Panc1 (cell line): ENCODE measurements around the gene SLFN5. TPM values are rescaled to one million over a fixed set of nuclear protein-coding genes. Genes with fewer than 3 reads are reported as not detected.

Experiments
- ATAC-seq: fragments of 200-7000 bp; cut with Tn5 transposase; 2 replicates; pipeline ENCODE4 v1.9.1; 2020; ENCODE audit warnings: mild to moderate bottlenecking, moderate library complexity
- BruUV-seq: library from RNA; stranded (reverse); fragments of 400-500 nt; replicated peaks from 2 replicates; lab custom pipeline; 2021; lab: Mats Ljungman, UMichigan
- CTCF ChIA-PET: fragments of 300-600 bp; sonication (Branson Sonifier 250); formaldehyde crosslinking; loops from one replicate; lab custom pipeline; 2022; ENCODE audit warnings: antibody characterized with exemption; lab: Charles Lee
- POLR2A ChIA-PET: fragments of 300-600 bp; sonication (Branson Sonifier 250); formaldehyde crosslinking; loops from one replicate; lab custom pipeline; 2022; ENCODE audit warnings: antibody characterized with exemption; lab: Charles Lee
- DNase-seq: peaks from one replicate; pipeline ENCODE4 v3.0.0-alpha.2; 2010; ENCODE audit warnings: low read depth, low spot score
- H3K27ac ChIP-seq: 2 replicates; pipeline ENCODE4 v1.5.1; 2011; ENCODE audit warnings: mild to moderate bottlenecking, low read length, inconsistent platforms
- H3K27me3 ChIP-seq: fragments of 200-500 bp; sonication (Bioruptor generic); 2 replicates; pipeline ENCODE4 v1.6.0; 2014; ENCODE audit warnings: low read length, inconsistent platforms; ENCODE audit not compliant: control insufficient read depth, insufficient read depth
- H3K36me3 ChIP-seq: fragments of 200-500 bp; sonication (Bioruptor generic); 2 replicates; pipeline ENCODE4 v1.5.1; 2014; ENCODE audit warnings: inconsistent platforms, mild to moderate bottlenecking, low read length, moderate library complexity; ENCODE audit not compliant: control insufficient read depth, insufficient read depth
- H3K4me1 ChIP-seq: 2 replicates; pipeline ENCODE4 v1.5.1; 2011; ENCODE audit warnings: inconsistent platforms, mild to moderate bottlenecking, low read length, moderate library complexity; ENCODE audit not compliant: control insufficient read depth, insufficient read depth
- H3K4me3 ChIP-seq, 2 experiments: 2 replicates each; pipeline ENCODE4 v1.5.1; 2011 to 2012; ENCODE audit warnings: low read depth in 2 of 2, low read length in 2 of 2, mild to moderate bottlenecking in 2 of 2, inconsistent platforms in 1 of 2, moderate library complexity in 1 of 2
- H3K9me3 ChIP-seq: fragments of 200-500 bp; sonication (Bioruptor generic); 2 replicates; pipeline ENCODE4 v1.5.1; 2014; ENCODE audit warnings: low read depth, mild to moderate bottlenecking, inconsistent platforms, low read length, moderate library complexity; ENCODE audit not compliant: control insufficient read depth, insufficient read depth
- POLR2AphosphoS5 ChIP-seq: IDR thresholded peaks from 2 replicates; pipeline ENCODE4 v1.6.1; 2012; ENCODE audit warnings: mild to moderate bottlenecking, low read depth, low read length, moderate library complexity
- SIN3A ChIP-seq: IDR thresholded peaks from 2 replicates; pipeline ENCODE4 v1.6.1; 2012; ENCODE audit warnings: low read depth, mild to moderate bottlenecking, low read length, moderate library complexity, borderline replicate concordance; ENCODE audit not compliant: insufficient read depth
- TCF7L2 ChIP-seq: IDR thresholded peaks from 2 replicates; pipeline ENCODE4 v1.6.1; 2011; ENCODE audit warnings: mild to moderate bottlenecking, low read depth, low read length, inconsistent platforms
- in situ Hi-C: cut with HindIII; loops from 2 replicates; pipeline ENCODE4 v1.10.0; 2016; ENCODE audit warnings: low sequenced_read_pairs, low pct_unique_long_range_greater_than_20kb
- intact Hi-C: fragments of 100-400 bp; cut with micrococcal nuclease; formaldehyde crosslinking; loops from one replicate; pipeline ENCODE4 v1.10.0; 2022; ENCODE audit not compliant: unreplicated experiment
- total RNA-seq: library from RNA; stranded (reverse); gene quantifications from one replicate; pipeline ENCODE4 v1.2.1, GENCODE V29; 2021; ENCODE audit not compliant: unreplicated experiment
- TF ChIP-seq, protein P1 (sequence below), 2 experiments: IDR thresholded peaks; 2 replicates each; pipeline ENCODE4 v1.6.1; 2011 to 2012; ENCODE audit warnings: low read depth in 2 of 2, control low read depth in 1 of 2, low read length in 1 of 2, mild to moderate bottlenecking in 1 of 2, moderate library complexity in 1 of 2; ENCODE audit not compliant: insufficient read depth in 1 of 2
- TF ChIP-seq, protein P2 (sequence below): fragments of 450-650 bp; IDR thresholded peaks from 2 replicates; pipeline ENCODE4 v1.5.1; 2017; ENCODE audit warnings: mild to moderate bottlenecking

SLFN5 gene
- total RNA-seq, 1 experiment from 2014 or later, result 5.4 TPM

DNA sequence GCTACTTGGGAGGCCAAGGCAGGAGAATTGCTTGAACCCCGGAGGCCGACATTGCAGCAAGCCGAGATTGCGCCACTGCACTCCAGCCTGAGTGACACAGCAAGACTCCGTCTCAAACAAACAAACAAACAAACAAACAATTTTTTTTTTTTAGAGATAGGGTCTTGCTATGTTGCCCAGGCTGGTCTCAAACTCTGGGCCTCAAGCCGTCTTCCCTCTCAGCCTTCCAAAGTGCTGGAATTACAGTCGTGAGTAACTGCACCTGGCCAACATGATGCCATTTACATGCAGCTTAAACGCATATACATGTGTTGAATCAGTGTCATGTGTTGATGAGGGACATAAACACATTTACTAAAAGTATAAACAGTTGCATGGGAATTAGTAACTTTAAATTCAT lies 2.0 kb upstream of the SLFN5 start:
- ATAC-seq (no peak), DNase-seq (no peak)
- Histone ChIP-seq H3K27me3 (peaks cover 4% of the 10 kb centered on the region; the same call in 1 of the 2 replicates), H3K36me3 (no peaks in the 10 kb centered on the region), H3K4me3 (no peak overlapping the region), H3K4me1 (peaks cover 27% of the 10 kb centered on the region), H3K27ac (no peak overlapping the region), H3K9me3 (no peaks in the 10 kb centered on the region)
- intact Hi-C loops, result no loop called here
- TF ChIP-seq, protein P1, sequence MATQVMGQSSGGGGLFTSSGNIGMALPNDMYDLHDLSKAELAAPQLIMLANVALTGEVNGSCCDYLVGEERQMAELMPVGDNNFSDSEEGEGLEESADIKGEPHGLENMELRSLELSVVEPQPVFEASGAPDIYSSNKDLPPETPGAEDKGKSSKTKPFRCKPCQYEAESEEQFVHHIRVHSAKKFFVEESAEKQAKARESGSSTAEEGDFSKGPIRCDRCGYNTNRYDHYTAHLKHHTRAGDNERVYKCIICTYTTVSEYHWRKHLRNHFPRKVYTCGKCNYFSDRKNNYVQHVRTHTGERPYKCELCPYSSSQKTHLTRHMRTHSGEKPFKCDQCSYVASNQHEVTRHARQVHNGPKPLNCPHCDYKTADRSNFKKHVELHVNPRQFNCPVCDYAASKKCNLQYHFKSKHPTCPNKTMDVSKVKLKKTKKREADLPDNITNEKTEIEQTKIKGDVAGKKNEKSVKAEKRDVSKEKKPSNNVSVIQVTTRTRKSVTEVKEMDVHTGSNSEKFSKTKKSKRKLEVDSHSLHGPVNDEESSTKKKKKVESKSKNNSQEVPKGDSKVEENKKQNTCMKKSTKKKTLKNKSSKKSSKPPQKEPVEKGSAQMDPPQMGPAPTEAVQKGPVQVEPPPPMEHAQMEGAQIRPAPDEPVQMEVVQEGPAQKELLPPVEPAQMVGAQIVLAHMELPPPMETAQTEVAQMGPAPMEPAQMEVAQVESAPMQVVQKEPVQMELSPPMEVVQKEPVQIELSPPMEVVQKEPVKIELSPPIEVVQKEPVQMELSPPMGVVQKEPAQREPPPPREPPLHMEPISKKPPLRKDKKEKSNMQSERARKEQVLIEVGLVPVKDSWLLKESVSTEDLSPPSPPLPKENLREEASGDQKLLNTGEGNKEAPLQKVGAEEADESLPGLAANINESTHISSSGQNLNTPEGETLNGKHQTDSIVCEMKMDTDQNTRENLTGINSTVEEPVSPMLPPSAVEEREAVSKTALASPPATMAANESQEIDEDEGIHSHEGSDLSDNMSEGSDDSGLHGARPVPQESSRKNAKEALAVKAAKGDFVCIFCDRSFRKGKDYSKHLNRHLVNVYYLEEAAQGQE (IDR thresholded peaks at IDR 0.05; ENCODE audit: insufficient read depth in 1 of 2, low read depth in 2 of 2, low read length in 1 of 2), result no peak
- TF ChIP-seq, protein P2, sequence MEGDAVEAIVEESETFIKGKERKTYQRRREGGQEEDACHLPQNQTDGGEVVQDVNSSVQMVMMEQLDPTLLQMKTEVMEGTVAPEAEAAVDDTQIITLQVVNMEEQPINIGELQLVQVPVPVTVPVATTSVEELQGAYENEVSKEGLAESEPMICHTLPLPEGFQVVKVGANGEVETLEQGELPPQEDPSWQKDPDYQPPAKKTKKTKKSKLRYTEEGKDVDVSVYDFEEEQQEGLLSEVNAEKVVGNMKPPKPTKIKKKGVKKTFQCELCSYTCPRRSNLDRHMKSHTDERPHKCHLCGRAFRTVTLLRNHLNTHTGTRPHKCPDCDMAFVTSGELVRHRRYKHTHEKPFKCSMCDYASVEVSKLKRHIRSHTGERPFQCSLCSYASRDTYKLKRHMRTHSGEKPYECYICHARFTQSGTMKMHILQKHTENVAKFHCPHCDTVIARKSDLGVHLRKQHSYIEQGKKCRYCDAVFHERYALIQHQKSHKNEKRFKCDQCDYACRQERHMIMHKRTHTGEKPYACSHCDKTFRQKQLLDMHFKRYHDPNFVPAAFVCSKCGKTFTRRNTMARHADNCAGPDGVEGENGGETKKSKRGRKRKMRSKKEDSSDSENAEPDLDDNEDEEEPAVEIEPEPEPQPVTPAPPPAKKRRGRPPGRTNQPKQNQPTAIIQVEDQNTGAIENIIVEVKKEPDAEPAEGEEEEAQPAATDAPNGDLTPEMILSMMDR, result no peak
- no peak for TF ChIP-seq POLR2AphosphoS5
- no peak for TF ChIP-seq SIN3A
- TF ChIP-seq TCF7L2, result no peak
- BruUV-seq, result no TSS peak
- POLR2A ChIA-PET, result no interaction called here
- CTCF ChIA-PET, result no interaction called here
- in situ Hi-C loops, result no loop called here

DNA sequence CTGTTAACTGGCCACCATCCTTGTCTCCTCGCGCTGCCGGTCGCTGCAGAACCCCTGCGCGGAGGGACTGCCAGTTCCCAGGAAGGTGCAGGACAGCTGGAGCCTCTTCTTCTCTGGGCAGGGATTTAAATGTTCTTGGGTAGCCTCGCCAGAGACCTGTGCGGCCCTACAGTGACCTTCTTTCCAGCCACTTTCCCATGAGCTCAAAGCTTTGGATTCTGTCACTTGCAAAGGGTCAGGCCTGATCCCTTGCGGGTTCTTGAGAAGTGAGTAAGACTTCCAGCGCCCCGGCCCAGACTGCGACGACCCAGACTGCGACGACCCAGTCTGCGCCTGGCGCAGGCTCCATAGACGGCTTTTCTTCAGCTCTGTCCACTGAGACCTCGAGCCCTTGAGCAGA lies 1.4 kb upstream of the SLFN5 start:
- Histone ChIP-seq H3K27me3 (peaks cover 4% of the 10 kb centered on the region; the same call in 1 of the 2 replicates), H3K9me3 (no peaks in the 10 kb centered on the region), H3K4me3 (peak overlapping the region; percentile 72 to 96; a peak in 2 of 4 replicates), H3K4me1 (peaks cover 27% of the 10 kb centered on the region), H3K36me3 (no peaks in the 10 kb centered on the region), H3K27ac (peak overlapping the region; percentile 77; the same call in 1 of the 2 replicates)
- POLR2A ChIA-PET, result no interaction called here
- intact Hi-C loops (no loop called here), in situ Hi-C loops (no loop called here)
- TF ChIP-seq SIN3A (no peak), POLR2AphosphoS5 (no peak), TCF7L2 (no peak)
- TF ChIP-seq, protein P1 (IDR thresholded peaks at IDR 0.05; ENCODE audit: insufficient read depth in 1 of 2, low read depth in 2 of 2, low read length in 1 of 2), result no peak
- TF ChIP-seq, protein P2, result no peak
- ATAC-seq (no peak), DNase-seq (no peak)
- no TSS peak for BruUV-seq
- CTCF ChIA-PET, result no interaction called here
